HFFc6 (cell line): ENCODE results near the gene NXNL1. TPM values are rescaled to one million over a fixed set of nuclear protein-coding genes. Genes with fewer than 3 reads are reported as not detected.
A peak's percentile ranks its signal among the peaks of the same experiment; 100 is the strongest.

Experiments
- DNase-seq: peaks from one replicate; pipeline ENCODE4 v3.0.0-alpha.2; 2018
- H3K27ac Mint-ChIP-seq: 2 replicates; pipeline ENCODE4 v1.8.0; 2020; ENCODE audit warnings: mild to moderate bottlenecking, mixed read lengths
- H3K27me3 Mint-ChIP-seq: 2 replicates; pipeline ENCODE4 v1.8.0; 2021; ENCODE audit warnings: mild to moderate bottlenecking, moderate library complexity, mixed read lengths; ENCODE audit not compliant: insufficient read depth
- H3K36me3 Mint-ChIP-seq: 2 replicates; pipeline ENCODE4 v1.8.0; 2021; ENCODE audit warnings: low read depth, mixed read lengths
- H3K4me1 Mint-ChIP-seq: 2 replicates; pipeline ENCODE4 v1.8.0; 2020; ENCODE audit warnings: low read depth, mixed read lengths
- H3K4me3 Mint-ChIP-seq: 2 replicates; pipeline ENCODE4 v1.8.0; 2020; ENCODE audit warnings: mild to moderate bottlenecking, moderate library complexity, mixed read lengths
- H3K9me3 Mint-ChIP-seq: 2 replicates; pipeline ENCODE4 v1.8.0; 2020; ENCODE audit warnings: mild to moderate bottlenecking, mixed read lengths
- CTCF ChIP-seq: fragments of 200-600 bp; sonication (generic); IDR thresholded peaks from 2 replicates; pipeline ENCODE4 v1.5.0; 2021; ENCODE audit warnings: antibody characterized with exemption, mild to moderate bottlenecking
- total RNA-seq, 6 experiments: library from RNA; stranded (reverse); fragmentation: NEBNext Ultra II Directional; extraction: Animal tissue kit (Norgen Biotek cat#: 25700); gene quantifications; 2 replicates in 1 of 6; 3 replicates in 5 of 6; pipeline ENCODE4 v1.2.3, GENCODE V29; 2021

The NXNL1 gene
- total RNA-seq, 6 experiments from 2014 or later = not detected

GRCh38 chr19:17455308-17456123, 5.2 kb downstream of the NXNL1 start:
- peaks cover 23% of the 10 kb centered on the region for H3K27me3 Mint-ChIP-seq
- no peak for TF ChIP-seq CTCF
- H3K27ac Mint-ChIP-seq = no peak overlapping the region
- H3K36me3 Mint-ChIP-seq = no peaks in the 10 kb centered on the region
- H3K4me3 Mint-ChIP-seq = no peak overlapping the region
- H3K4me1 Mint-ChIP-seq = no peaks in the 10 kb centered on the region
- no peaks in the 10 kb centered on the region; the same call in 1 of the 2 replicates for H3K9me3 Mint-ChIP-seq
- no peak for DNase-seq

- no peaks in the 10 kb centered on the region for H3K36me3 Mint-ChIP-seq
- no peaks in the 10 kb centered on the region for H3K4me1 Mint-ChIP-seq
- H3K27ac Mint-ChIP-seq = no peak overlapping the region
- H3K9me3 Mint-ChIP-seq = no peaks in the 10 kb centered on the region; the same call in 1 of the 2 replicates
- H3K4me3 Mint-ChIP-seq = no peak overlapping the region
- TF ChIP-seq CTCF = no peak
- H3K27me3 Mint-ChIP-seq = peaks cover 28% of the 10 kb centered on the region
- DNase-seq = no peak
Measured at GRCh38 chr19:17454576-17455071, 6.1 kb downstream of the NXNL1 start.

- peaks cover 28% of the 10 kb centered on the region for H3K27me3 Mint-ChIP-seq
- H3K27ac Mint-ChIP-seq = no peak overlapping the region
- TF ChIP-seq CTCF = no peak
- H3K4me1 Mint-ChIP-seq = no peaks in the 10 kb centered on the region
- no peaks in the 10 kb centered on the region for H3K36me3 Mint-ChIP-seq
- DNase-seq = no peak
- H3K4me3 Mint-ChIP-seq = no peak overlapping the region
- no peaks in the 10 kb centered on the region; the same call in 1 of the 2 replicates for H3K9me3 Mint-ChIP-seq
Measured at GRCh38 chr19:17451820-17452219, 8.9 kb downstream of the NXNL1 start.

- no peak for DNase-seq
- no peak overlapping the region for H3K4me3 Mint-ChIP-seq
- no peak for TF ChIP-seq CTCF
- H3K36me3 Mint-ChIP-seq = no peaks in the 10 kb centered on the region
- peaks cover 28% of the 10 kb centered on the region for H3K27me3 Mint-ChIP-seq
- no peak overlapping the region for H3K27ac Mint-ChIP-seq
- H3K4me1 Mint-ChIP-seq = no peaks in the 10 kb centered on the region
- H3K9me3 Mint-ChIP-seq = no peaks in the 10 kb centered on the region; the same call in 1 of the 2 replicates
Measured at GRCh38 chr19:17450264-17451075, 10.3 kb downstream of the NXNL1 start.

GRCh38 chr19:17448131-17448967, 12.4 kb downstream of the NXNL1 start, which contains the start of gene TMEM221:
Gene TMEM221, minus strand, starts transcription at chr19:17448668. Its CDS starts 206 bp downstream, at chr19:17448462.
- peak; percentile 77 for TF ChIP-seq CTCF
- Mint-ChIP-seq H3K27me3 (peaks cover 16% of the 10 kb centered on the region), H3K27ac (no peak within 1 kb of the TSS), H3K4me3 (peak within 1 kb of the TSS; percentile 26; the same call in 1 of the 2 replicates), H3K4me1 (no peaks in the 10 kb centered on the region), H3K36me3 (no peaks in the 10 kb centered on the region), H3K9me3 (no peaks in the 10 kb centered on the region; the same call in 1 of the 2 replicates)
- DNase-seq = no peak
